ENCODE results near the gene SOX18. TPM values are rescaled to one million over a fixed set of nuclear protein-coding genes. Genes with fewer than 3 reads are reported as not detected.
A peak's percentile ranks its signal among the peaks of the same experiment; 100 is the strongest.
"Not testable (repeated sequence)": the region's sequence is repeated elsewhere in the genome, so short reads cannot be mapped to it uniquely, and the experiment has no call there.

SOX18 gene
- polyA plus RNA-seq, 3 donors = not detected

DNA sequence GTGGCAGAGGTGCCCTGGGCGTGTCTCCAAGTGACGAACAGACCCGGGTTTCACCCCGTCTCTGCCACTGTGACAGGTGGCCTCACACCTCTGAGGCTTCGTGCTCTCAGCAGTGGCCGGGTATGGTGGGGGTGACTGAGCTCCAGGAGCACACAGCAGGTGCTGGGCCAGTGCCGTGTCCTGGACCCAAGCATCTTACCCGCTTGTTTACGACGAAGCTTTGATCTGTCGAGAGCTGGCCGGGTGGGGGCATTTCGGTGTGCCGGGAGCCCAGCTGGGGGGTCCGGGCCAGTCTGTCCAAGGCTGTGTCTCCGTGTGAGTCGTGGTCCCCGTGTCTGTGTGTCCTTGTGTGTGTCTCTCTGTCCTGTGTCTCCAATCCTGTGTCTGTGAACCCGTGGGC is 41.9 kb upstream of the SOX18 start:
- peak overlapping the region in 1 of 7 donors; percentile 30 for H3K27ac Mint-ChIP-seq
- Histone ChIP-seq H3K36me3 (replicated peaks in 1 of 2; ENCODE audit: control insufficient read depth in 1 of 2, insufficient read depth in 2 of 2, low read length in 2 of 2) (peaks cover 2 to 9% of the 10 kb centered on the region in 2 donors), H3K79me2 (ENCODE audit: insufficient read depth, low read length) (no peaks in the 10 kb centered on the region), H3K9ac (ENCODE audit: insufficient read depth, low read length, poor library complexity, severe bottlenecking) (no peak overlapping the region), H3K9me3 (replicated peaks in 1 of 2; ENCODE audit: control insufficient read depth in 1 of 2, insufficient read depth in 1 of 2, low read length in 2 of 2) (peaks cover 0 to 13% of the 10 kb centered on the region in 2 donors), H3K4me1 (ENCODE audit: control insufficient read depth in 1 of 2, insufficient read depth in 2 of 2, low read length in 2 of 2) (no peaks in the 10 kb centered on the region), H4K20me1 (ENCODE audit: insufficient read depth, low read length) (peaks cover 51% of the 10 kb centered on the region), H2AFZ (ENCODE audit: insufficient read depth, low read depth, low read length, poor library complexity, severe bottlenecking) (no peak overlapping the region), H3K27me3 (ENCODE audit: control insufficient read depth in 2 of 2, insufficient read depth in 2 of 2, low read length in 2 of 2) (no peaks in the 10 kb centered on the region), H3K27ac (ENCODE audit: low read depth in 1 of 2, low read length in 2 of 2) (no peak overlapping the region), H3K4me2 (replicated peaks; ENCODE audit: extremely low read depth, low read length, poor library complexity, severe bottlenecking) (no peak overlapping the region), H3K4me3 (replicated peaks in 1 of 3; ENCODE audit: low read depth in 2 of 3, low read length in 3 of 3) (no peak overlapping the region)
- no peak for DNase-seq
- WGBS (ENCODE audit: insufficient coverage) = 94% methylated on average over 18 of the region's 19 CpGs
- TF ChIP-seq CTCF (IDR thresholded peaks at IDR 0.05) = no peak
- H3K36me3 Mint-ChIP-seq = peaks cover 8 to 10% of the 10 kb centered on the region in 2 donors
- intact Hi-C loops (cut with micrococcal nuclease) = no loop called here
- H3K9me3 Mint-ChIP-seq = peaks cover 4 to 16% (median 7%) of the 10 kb centered on the region in 7 donors
- peaks cover 0 to 4% (median 0%) of the 10 kb centered on the region in 3 donors for H3K27me3 Mint-ChIP-seq (ENCODE audit: low read depth in 3 of 3)
- H3K4me3 Mint-ChIP-seq = no peak overlapping the region
- peaks cover 6% of the 10 kb centered on the region for H3K4me1 Mint-ChIP-seq

GRCh38 chr20:64090165-64090564 is 40.7 kb upstream of the SOX18 start:
- no peak overlapping the region for H3K9ac ChIP-seq (ENCODE audit: insufficient read depth, low read length, poor library complexity, severe bottlenecking)
- intact Hi-C loops (cut with micrococcal nuclease) = no loop called here
- H3K79me2 ChIP-seq (ENCODE audit: insufficient read depth, low read length) = no peaks in the 10 kb centered on the region
- Mint-ChIP-seq H3K36me3 (peaks cover 2 to 6% of the 10 kb centered on the region in 2 donors), H3K9me3 (peaks cover 6 to 12% (median 8%) of the 10 kb centered on the region in 7 donors), H3K27me3 (ENCODE audit: low read depth in 3 of 3) (peaks cover 8 to 14% (median 9%) of the 10 kb centered on the region in 3 donors), H3K4me1 (peaks cover 6% of the 10 kb centered on the region), H3K4me3 (no peak overlapping the region), H3K27ac (peak overlapping the region in 1 of 7 donors; percentile 16)
- no peaks in the 10 kb centered on the region for H3K4me1 ChIP-seq (ENCODE audit: control insufficient read depth in 1 of 2, insufficient read depth in 2 of 2, low read length in 2 of 2)
- peaks cover 63% of the 10 kb centered on the region for H4K20me1 ChIP-seq (ENCODE audit: insufficient read depth, low read length)
- peaks cover 6 to 14% of the 10 kb centered on the region in 2 donors for H3K9me3 ChIP-seq (replicated peaks in 1 of 2; ENCODE audit: control insufficient read depth in 1 of 2, insufficient read depth in 1 of 2, low read length in 2 of 2)
- no peak for TF ChIP-seq CTCF (IDR thresholded peaks at IDR 0.05)
- peaks cover 1 to 9% of the 10 kb centered on the region in 2 donors for H3K27me3 ChIP-seq (ENCODE audit: control insufficient read depth in 2 of 2, insufficient read depth in 2 of 2, low read length in 2 of 2)
- H3K4me3 ChIP-seq (replicated peaks in 1 of 3; ENCODE audit: low read depth in 2 of 3, low read length in 3 of 3) = no peak overlapping the region
- no peak overlapping the region for H3K27ac ChIP-seq (ENCODE audit: low read depth in 1 of 2, low read length in 2 of 2)
- DNase-seq = no peak
- no peak overlapping the region for H3K4me2 ChIP-seq (replicated peaks; ENCODE audit: extremely low read depth, low read length, poor library complexity, severe bottlenecking)
- WGBS (ENCODE audit: insufficient coverage) = 88% methylated on average over 10 of the region's 10 CpGs
- H3K36me3 ChIP-seq (replicated peaks in 1 of 2; ENCODE audit: control insufficient read depth in 1 of 2, insufficient read depth in 2 of 2, low read length in 2 of 2) = no peaks in the 10 kb centered on the region
- no peak overlapping the region for H2AFZ ChIP-seq (ENCODE audit: insufficient read depth, low read depth, low read length, poor library complexity, severe bottlenecking)

- Mint-ChIP-seq H3K9me3 (peaks cover 6 to 12% (median 11%) of the 10 kb centered on the region in 7 donors), H3K27ac (peak overlapping the region in 1 of 7 donors; percentile 69), H3K27me3 (ENCODE audit: low read depth in 3 of 3) (peaks cover 19 to 24% (median 20%) of the 10 kb centered on the region in 3 donors), H3K4me1 (peaks cover 12% of the 10 kb centered on the region)
- H3K4me3 Mint-ChIP-seq; DNase-seq; H3K9ac ChIP-seq (ENCODE audit: insufficient read depth, low read length, poor library complexity, severe bottlenecking); H3K27ac ChIP-seq (ENCODE audit: low read depth in 1 of 2, low read length in 2 of 2); H3K4me3 ChIP-seq (replicated peaks in 1 of 3; ENCODE audit: low read depth in 2 of 3, low read length in 3 of 3); H3K36me3 Mint-ChIP-seq; H3K4me2 ChIP-seq (replicated peaks; ENCODE audit: extremely low read depth, low read length, poor library complexity, severe bottlenecking); H2AFZ ChIP-seq (ENCODE audit: insufficient read depth, low read depth, low read length, poor library complexity, severe bottlenecking); intact Hi-C loops (cut with micrococcal nuclease); H3K36me3 ChIP-seq (replicated peaks in 1 of 2; ENCODE audit: control insufficient read depth in 1 of 2, insufficient read depth in 2 of 2, low read length in 2 of 2); H3K79me2 ChIP-seq (ENCODE audit: insufficient read depth, low read length): not testable (repeated sequence)
- Histone ChIP-seq H3K27me3 (ENCODE audit: control insufficient read depth in 2 of 2, insufficient read depth in 2 of 2, low read length in 2 of 2) (peaks cover 9 to 20% of the 10 kb centered on the region in 2 donors), H3K4me1 (ENCODE audit: control insufficient read depth in 1 of 2, insufficient read depth in 2 of 2, low read length in 2 of 2) (peaks cover 9 to 14% of the 10 kb centered on the region in 2 donors), H4K20me1 (ENCODE audit: insufficient read depth, low read length) (peaks cover 76% of the 10 kb centered on the region), H3K9me3 (replicated peaks in 1 of 2; ENCODE audit: control insufficient read depth in 1 of 2, insufficient read depth in 1 of 2, low read length in 2 of 2) (peaks cover 8 to 14% of the 10 kb centered on the region in 2 donors)
Measured at GRCh38 chr20:64088586-64088985, 39.1 kb upstream of the SOX18 start.

All from CD14-positive monocyte (primary cell).